ENCODE data around the gene EPB41L3.

The EPB41L3 gene

GRCh38 chr18:5452943-5453443, 90.8 kb downstream of the EPB41L3 start:
- DNase-seq (ENCODE audit: low read depth in 2 of 2), result no peak

GRCh38 chr18:5451871-5452270, 91.9 kb downstream of the EPB41L3 start:
- DNase-seq (ENCODE audit: low read depth in 2 of 2), result no peak

- no peak for DNase-seq (ENCODE audit: low read depth in 2 of 2)
Observed at GRCh38 chr18:5451150-5451549, 92.6 kb downstream of the EPB41L3 start.

- no peak for DNase-seq (ENCODE audit: low read depth in 2 of 2)
Observed at GRCh38 chr18:5449858-5450509, 93.8 kb downstream of the EPB41L3 start.

- no peak for DNase-seq (ENCODE audit: low read depth in 2 of 2)
Observed at GRCh38 chr18:5447442-5447841, 96.4 kb downstream of the EPB41L3 start.

- DNase-seq (ENCODE audit: low read depth in 2 of 2), result no peak
Observed at GRCh38 chr18:5444847-5445246, 99.0 kb downstream of the EPB41L3 start.

GRCh38 chr18:5444269-5444668, 99.5 kb downstream of the EPB41L3 start:
- no peak for DNase-seq (ENCODE audit: low read depth in 2 of 2)

GRCh38 chr18:5439986-5440696, 103.7 kb downstream of the EPB41L3 start:
- no peak for DNase-seq (ENCODE audit: low read depth in 2 of 2)

GRCh38 chr18:5434425-5434824, 109.4 kb downstream of the EPB41L3 start:
- no peak for DNase-seq (ENCODE audit: low read depth in 2 of 2)

GRCh38 chr18:5431836-5432575, 111.8 kb downstream of the EPB41L3 start:
- DNase-seq (ENCODE audit: low read depth in 2 of 2), result no peak

GRCh38 chr18:5430131-5430530, 113.7 kb downstream of the EPB41L3 start:
- no peak for DNase-seq (ENCODE audit: low read depth in 2 of 2)

GRCh38 chr18:5429681-5430080, 114.1 kb downstream of the EPB41L3 start:
- DNase-seq (ENCODE audit: low read depth in 2 of 2), result no peak

GRCh38 chr18:5425721-5426120, 118.1 kb downstream of the EPB41L3 start:
- no peak for DNase-seq (ENCODE audit: low read depth in 2 of 2)

- no peak for DNase-seq (ENCODE audit: low read depth in 2 of 2)
Observed at GRCh38 chr18:5424903-5425664, 118.7 kb downstream of the EPB41L3 start.

- no peak for DNase-seq (ENCODE audit: low read depth in 2 of 2)
Observed at GRCh38 chr18:5422626-5423025, 121.2 kb downstream of the EPB41L3 start.

GRCh38 chr18:5421981-5422380, 121.8 kb downstream of the EPB41L3 start:
- no peak for DNase-seq (ENCODE audit: low read depth in 2 of 2)

- DNase-seq (ENCODE audit: low read depth in 2 of 2), result no peak
Observed at GRCh38 chr18:5420906-5421305, 122.9 kb downstream of the EPB41L3 start.

GRCh38 chr18:5419601-5420000, 124.2 kb downstream of the EPB41L3 start:
- no peak for DNase-seq (ENCODE audit: low read depth in 2 of 2)

GRCh38 chr18:5419030-5419429, 124.8 kb downstream of the EPB41L3 start:
- no peak for DNase-seq (ENCODE audit: low read depth in 2 of 2)

- no peak for DNase-seq (ENCODE audit: low read depth in 2 of 2)
Observed at GRCh38 chr18:5417342-5417741, 126.5 kb downstream of the EPB41L3 start.

- no peak for DNase-seq (ENCODE audit: low read depth in 2 of 2)
Observed at GRCh38 chr18:5416112-5416511, 127.7 kb downstream of the EPB41L3 start.

- DNase-seq (ENCODE audit: low read depth in 2 of 2), result no peak
Observed at GRCh38 chr18:5415665-5416064, 128.1 kb downstream of the EPB41L3 start.

Data from stimulated activated CD4-positive, alpha-beta T cell treated with anti-CD3 and anti-CD28 coated beads, Interleukin-12 subunit alpha, Interleukin-12 subunit beta, amount 100 ng/mL, for 24 hours (primary cell).